HG02870 (cell line): ENCODE data around the gene LHX5.

Experiments used
- ATAC-seq: cut with Tn5 transposase; IDR thresholded peaks from one replicate; pipeline ENCODE4 v1.9.1; 2021; ENCODE audit warnings: mild to moderate bottlenecking, moderate library complexity; ENCODE audit not compliant: unreplicated experiment

LHX5 gene

DNA sequence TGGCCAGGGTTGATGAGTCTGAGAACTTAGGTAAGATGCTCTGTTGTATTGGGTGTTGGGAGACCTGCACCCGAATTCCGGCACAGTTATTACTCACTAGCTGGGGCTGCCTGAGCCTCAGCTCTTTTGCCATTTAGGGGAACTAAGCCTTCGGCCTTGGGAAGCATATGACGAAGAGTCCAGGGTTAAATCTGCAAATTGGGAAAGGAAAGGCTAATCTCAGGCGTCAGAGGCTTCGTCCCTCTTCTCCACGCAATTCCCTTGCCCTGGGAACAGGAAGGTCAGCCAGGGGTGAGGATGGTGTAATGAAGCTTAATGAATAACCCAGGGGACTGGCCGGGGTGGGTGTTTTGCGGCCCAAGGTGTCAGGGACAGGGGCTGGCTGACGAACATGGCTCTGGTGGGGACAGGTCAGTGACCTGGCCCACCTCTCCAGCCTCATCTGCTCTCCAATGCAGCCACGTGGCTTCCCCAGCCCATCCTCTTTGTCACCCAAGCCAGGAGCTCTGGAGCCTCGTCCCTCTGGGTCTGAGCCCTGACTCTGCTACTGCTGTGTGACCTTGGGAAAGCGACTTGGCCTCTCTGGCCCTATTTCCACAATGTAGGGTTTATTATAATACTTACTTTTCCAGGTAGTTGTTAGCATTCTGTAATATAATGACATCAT lies 53.3 kb downstream of the LHX5 start:
- ATAC-seq: no peak

DNA sequence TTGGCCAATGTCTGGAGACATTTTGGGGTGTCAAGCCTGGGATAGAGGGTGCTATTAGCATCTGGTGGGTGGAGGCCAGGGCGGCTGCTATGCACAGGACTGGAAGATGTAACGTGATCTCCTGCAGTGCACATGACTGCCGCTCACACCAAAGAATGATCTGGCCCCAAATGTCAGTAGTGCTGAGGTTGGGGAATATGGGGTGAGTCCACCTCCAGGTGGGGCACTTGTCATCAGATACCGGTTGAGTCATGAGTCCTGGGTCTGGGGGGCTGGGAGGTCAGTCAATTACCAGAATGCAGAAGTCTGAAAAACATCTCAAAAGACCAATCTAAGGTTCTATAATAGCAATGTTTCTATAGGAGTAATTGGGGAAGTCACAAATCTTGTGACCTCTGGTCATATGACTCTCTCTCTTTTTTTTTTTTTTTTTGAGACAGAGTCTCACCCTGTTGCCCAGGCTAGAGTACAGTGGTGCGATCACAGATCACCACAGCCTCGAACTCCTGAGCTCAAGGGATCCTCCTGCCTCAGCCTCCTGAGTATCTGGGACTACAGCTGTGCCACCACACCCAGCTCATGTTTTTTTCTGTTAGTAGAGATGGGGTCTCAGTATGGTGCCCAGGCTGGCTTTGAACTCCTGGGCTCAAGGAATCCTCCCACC lies 55.4 kb downstream of the LHX5 start:
- ATAC-seq: no peak

DNA sequence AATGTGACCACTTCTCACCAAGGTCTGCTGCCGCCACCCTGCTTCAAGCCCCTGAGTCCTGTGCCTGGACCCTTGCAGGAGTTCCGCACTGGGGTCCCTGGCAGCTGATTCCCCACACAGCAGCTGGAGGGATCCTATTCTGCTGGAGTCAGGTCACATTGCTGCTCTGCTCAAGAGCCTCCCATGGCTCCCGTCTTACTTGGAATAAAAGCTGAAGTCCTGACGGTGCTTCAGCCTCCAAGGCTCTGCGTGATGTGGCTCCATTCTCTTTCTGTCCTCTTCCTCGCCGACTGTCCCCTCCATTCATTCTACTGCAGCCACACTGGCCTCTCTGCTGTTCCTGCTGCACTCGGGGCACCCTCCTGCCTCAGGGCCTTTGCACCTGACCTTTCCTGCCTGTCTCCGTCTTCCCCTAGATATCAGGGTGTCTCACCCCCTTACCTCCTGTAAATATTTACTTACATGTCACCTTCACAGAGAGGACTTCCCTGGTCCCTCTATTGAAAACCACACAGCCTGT lies 57.1 kb downstream of the LHX5 start:
- ATAC-seq: no peak

DNA sequence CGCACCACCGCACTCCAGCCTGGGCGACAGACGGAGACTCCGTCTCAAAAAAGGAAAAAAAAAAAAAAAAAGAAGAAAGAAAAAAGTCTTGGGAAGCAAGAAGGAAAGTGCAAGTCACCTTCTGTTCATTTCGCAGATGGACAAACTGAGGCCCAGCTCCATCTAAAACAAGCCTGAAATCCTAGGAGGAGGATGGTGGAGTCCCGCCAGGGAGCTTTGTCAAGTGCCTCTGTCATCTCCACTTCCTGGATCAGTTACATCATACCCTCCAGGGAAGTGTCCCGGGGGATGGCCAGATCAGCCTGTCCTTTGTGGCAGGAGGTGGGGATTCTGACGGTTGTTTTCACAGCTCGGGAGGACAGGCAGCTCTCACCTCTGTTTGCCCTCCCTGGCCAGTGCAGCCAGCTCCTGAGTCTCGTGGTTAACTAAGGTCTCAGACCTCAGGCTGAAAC lies 58.2 kb downstream of the LHX5 start:
- ATAC-seq: no peak
